H9 (cell line): ENCODE measurements around the gene PFN3. TPM values are rescaled to one million over a fixed set of nuclear protein-coding genes. Genes with fewer than 3 reads are reported as not detected.

Source experiments
- DNase-seq: peaks from one replicate; pipeline ENCODE4 v3.0.0-alpha.2; 2017
- H2AFZ ChIP-seq: one replicate; pipeline ENCODE4 v1.6.1; 2013; ENCODE audit warnings: mild to moderate bottlenecking, low read length, control low read depth, moderate library complexity
- H2AK5ac ChIP-seq: 2 replicates; pipeline ENCODE4 v1.6.1; 2013; ENCODE audit warnings: low read length, control low read depth, mixed read lengths; ENCODE audit not compliant: insufficient read length
- H2BK120ac ChIP-seq: one replicate; pipeline ENCODE4 v1.6.1; 2013; ENCODE audit warnings: low read depth, mild to moderate bottlenecking, low read length, control low read depth, inconsistent platforms; ENCODE audit not compliant: poor library complexity, severe bottlenecking
- H2BK12ac ChIP-seq: 2 replicates; pipeline ENCODE4 v1.6.1; 2013; ENCODE audit warnings: low read length, control low read depth, mixed read lengths, low read depth; ENCODE audit not compliant: insufficient read length
- H2BK15ac ChIP-seq: 2 replicates; pipeline ENCODE4 v1.6.1; 2013; ENCODE audit warnings: low read depth, low read length, control low read depth
- H2BK20ac ChIP-seq: one replicate; pipeline ENCODE4 v1.6.1; 2013; ENCODE audit warnings: low read depth, mild to moderate bottlenecking, low read length, control low read depth, inconsistent platforms; ENCODE audit not compliant: poor library complexity, severe bottlenecking
- H2BK5ac ChIP-seq: 2 replicates; pipeline ENCODE4 v1.6.1; 2013; ENCODE audit warnings: low read length, control low read depth, mixed read lengths; ENCODE audit not compliant: insufficient read length
- H3K14ac ChIP-seq: 2 replicates; pipeline ENCODE4 v1.6.1; 2013; ENCODE audit warnings: low read length, control low read depth; ENCODE audit not compliant: insufficient read depth
- H3K18ac ChIP-seq: 2 replicates; pipeline ENCODE4 v1.6.1; 2013; ENCODE audit warnings: low read depth, mild to moderate bottlenecking, mixed read lengths, low read length, control low read depth; ENCODE audit not compliant: insufficient read length
- H3K23ac ChIP-seq: 2 replicates; pipeline ENCODE4 v1.6.1; 2013; ENCODE audit warnings: low read length, control low read depth, mixed read lengths, low read depth; ENCODE audit not compliant: insufficient read length
- H3K23me2 ChIP-seq: 2 replicates; pipeline ENCODE4 v1.6.1; 2013; ENCODE audit warnings: low read depth, mild to moderate bottlenecking, mixed read lengths, low read length, control low read depth; ENCODE audit not compliant: insufficient read length, poor library complexity, severe bottlenecking
- H3K27ac ChIP-seq: 2 replicates; pipeline ENCODE4 v1.5.1; 2013; ENCODE audit warnings: low read length, control low read depth, mixed read lengths, low read depth; ENCODE audit not compliant: insufficient read length
- H3K27me3 ChIP-seq: 2 replicates; pipeline ENCODE4 v1.6.1; 2013; ENCODE audit warnings: low read length, control low read depth, inconsistent platforms; ENCODE audit not compliant: insufficient read depth
- H3K4ac ChIP-seq: 2 replicates; pipeline ENCODE4 v1.6.1; 2013; ENCODE audit warnings: low read depth, mild to moderate bottlenecking, control low read depth, inconsistent platforms, low read length, moderate library complexity
- H3K4me1 ChIP-seq: 2 replicates; pipeline ENCODE4 v1.6.1; 2013; ENCODE audit warnings: low read length, control low read depth, inconsistent platforms; ENCODE audit not compliant: insufficient read depth
- H3K4me2 ChIP-seq: 2 replicates; pipeline ENCODE4 v1.6.1; 2013; ENCODE audit warnings: low read length, control low read depth, mixed read lengths; ENCODE audit not compliant: insufficient read length, insufficient read depth
- H3K56ac ChIP-seq: 2 replicates; pipeline ENCODE4 v1.6.1; 2013; ENCODE audit warnings: low read depth, mild to moderate bottlenecking, mixed read lengths, low read length, control low read depth; ENCODE audit not compliant: insufficient read length
- H3K79me1 ChIP-seq: 2 replicates; pipeline ENCODE4 v1.6.1; 2013; ENCODE audit warnings: low read depth, mild to moderate bottlenecking, moderate library complexity, low read length, control low read depth, inconsistent platforms; ENCODE audit not compliant: insufficient read depth, poor library complexity, severe bottlenecking
- H3K79me2 ChIP-seq: 2 replicates; pipeline ENCODE4 v1.6.1; 2013; ENCODE audit warnings: low read length, control low read depth, inconsistent platforms; ENCODE audit not compliant: insufficient read depth
- H3K9ac ChIP-seq: 2 replicates; pipeline ENCODE4 v1.6.1; 2013; ENCODE audit warnings: low read length, control low read depth, mixed read lengths; ENCODE audit not compliant: insufficient read length; ENCODE audit errors: extremely low read depth
- H3K9me3 ChIP-seq: one replicate; pipeline ENCODE4 v1.6.1; 2013; ENCODE audit warnings: low read depth, low read length, inconsistent platforms; ENCODE audit not compliant: control insufficient read depth
- H3T11ph ChIP-seq: one replicate; pipeline ENCODE4 v1.6.1; 2013; ENCODE audit warnings: mild to moderate bottlenecking, low read length, control low read depth, inconsistent platforms
- H4K20me1 ChIP-seq: one replicate; pipeline ENCODE4 v1.6.1; 2013; ENCODE audit not compliant: control insufficient read depth, insufficient read length, insufficient read depth
- H4K5ac ChIP-seq: 2 replicates; pipeline ENCODE4 v1.6.1; 2013; ENCODE audit warnings: low read depth, mild to moderate bottlenecking, mixed read lengths, low read length, control low read depth; ENCODE audit not compliant: insufficient read length
- H4K8ac ChIP-seq: replicated peaks from 2 replicates; pipeline ENCODE4 v1.6.1; 2013; ENCODE audit warnings: low read length, control low read depth, mixed read lengths, low read depth; ENCODE audit not compliant: insufficient read length
- H4K91ac ChIP-seq: 2 replicates; pipeline ENCODE4 v1.6.1; 2013; ENCODE audit warnings: low read depth, mild to moderate bottlenecking, moderate library complexity, mixed read lengths, low read length, control low read depth; ENCODE audit not compliant: insufficient read length
- H3K27ac Mint-ChIP-seq, 3 experiments: 2 replicates in 2 of 3; 3 replicates in 1 of 3; pipeline ENCODE4 v1.8.0; 2020 to 2021; ENCODE audit warnings: mixed read lengths in 3 of 3, mild to moderate bottlenecking in 1 of 3, moderate library complexity in 1 of 3
- H3K27me3 Mint-ChIP-seq: 2 replicates; pipeline ENCODE4 v1.8.0; 2021; ENCODE audit warnings: low read depth, mild to moderate bottlenecking, moderate library complexity, mixed read lengths
- H3K36me3 Mint-ChIP-seq, 3 experiments: 2 replicates in 2 of 3; 3 replicates in 1 of 3; pipeline ENCODE4 v1.8.0; 2020 to 2021; ENCODE audit warnings: low read depth in 3 of 3, mixed read lengths in 3 of 3; ENCODE audit not compliant: insufficient read depth in 1 of 3
- H3K4me1 Mint-ChIP-seq, 2 experiments: 2 replicates each; pipeline ENCODE4 v1.8.0; 2020; ENCODE audit warnings: mixed read lengths in 2 of 2
- H3K4me3 Mint-ChIP-seq, 2 experiments: 2 replicates in 1 of 2; 3 replicates in 1 of 2; pipeline ENCODE4 v1.8.0; 2020 to 2021; ENCODE audit warnings: mild to moderate bottlenecking in 2 of 2, mixed read lengths in 2 of 2, moderate library complexity in 1 of 2
- H3K9me3 Mint-ChIP-seq, 2 experiments: 2 replicates in 1 of 2; 3 replicates in 1 of 2; pipeline ENCODE4 v1.8.0; 2020; ENCODE audit warnings: mild to moderate bottlenecking in 2 of 2, mixed read lengths in 2 of 2, moderate library complexity in 1 of 2
- WGBS: extraction: QIAGEN DNeasy Blood & Tissue Kit; methylation state at CpG from one replicate; pipeline ENCODE4 v1.1.7; 2013; ENCODE audit warnings: missing lambda C conversion rate, low lambda C conversion rate, mixed read lengths; ENCODE audit not compliant: insufficient read length; ENCODE audit errors: extremely low coverage; 5-methylcytosine and 5-hydroxymethylcytosine counted together
- total RNA-seq: library from RNA; stranded (reverse); gene quantifications from 2 replicates; pipeline ENCODE4 v1.2.1, GENCODE V29; 2021
- TF ChIP-seq, protein P1 (sequence below): fragments of 200-600 bp; sonication (generic); conservative IDR thresholded peaks from 3 replicates; pipeline ENCODE4 v1.8.0; 2021; ENCODE audit warnings: antibody characterized with exemption, mild to moderate bottlenecking

PFN3 gene
- total RNA-seq, 1 experiment from 2014 or later, result not detected

DNA sequence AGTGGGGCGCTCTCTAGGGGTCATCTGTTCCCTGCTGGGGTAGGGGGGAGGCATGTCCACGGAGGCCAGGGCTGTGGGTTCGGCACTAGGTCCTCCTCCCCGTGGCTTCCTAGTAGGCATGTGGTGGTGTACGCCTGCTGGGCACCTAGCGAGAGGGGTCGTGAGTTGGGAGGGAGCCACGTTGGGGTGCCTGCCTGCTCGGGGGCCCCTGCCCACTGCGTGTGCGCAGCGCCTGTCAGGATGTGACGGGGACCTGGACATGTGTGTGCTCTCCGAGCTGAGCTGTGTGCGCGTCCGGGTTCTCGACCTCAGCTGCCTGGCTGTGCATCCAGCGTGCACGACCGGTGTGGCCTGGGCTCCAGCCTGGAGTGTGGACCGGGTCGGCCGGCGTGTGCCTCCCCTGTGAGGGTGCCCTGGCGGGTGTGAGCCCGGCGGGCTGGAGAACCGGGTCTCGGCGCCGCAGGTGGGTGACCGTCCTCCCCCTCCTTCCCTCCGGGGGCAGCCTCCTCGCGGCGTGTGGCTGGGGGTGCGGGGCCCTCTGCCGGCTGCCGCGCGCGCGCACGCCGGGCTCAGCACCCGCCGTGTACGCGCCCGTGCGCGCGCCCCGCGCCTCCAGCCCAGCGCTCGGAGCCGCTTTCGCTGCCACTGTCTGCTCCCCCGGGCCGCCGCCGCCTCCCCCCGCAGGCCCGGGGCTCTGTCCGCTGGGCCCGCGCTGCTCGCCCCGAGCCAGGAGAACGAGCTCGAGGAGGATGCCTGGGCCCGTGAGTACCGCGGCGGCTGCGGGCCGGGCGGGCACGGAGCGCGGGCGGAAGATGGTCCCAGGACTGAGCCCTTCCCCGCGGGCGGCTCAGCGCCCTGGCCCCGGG, 46.0 kb upstream of the PFN3 start, which contains the start of gene PRR7:
Gene PRR7, plus strand, starts transcription at position 615 of the 866 bp plus-strand sequence. CDS start 8,254 bp downstream, outside the sequence.
- Histone ChIP-seq H4K91ac (no peak within 1 kb of the TSS), H3K18ac (peak within 1 kb of the TSS; percentile 80), H3K56ac (no peak within 1 kb of the TSS), H3K14ac (peak within 1 kb of the TSS; percentile 81), H4K20me1 (no peaks in the 10 kb centered on the region), H3K9me3 (no peaks in the 10 kb centered on the region), H3K9ac (peak within 1 kb of the TSS; percentile 47), H3K79me2 (no peaks in the 10 kb centered on the region), H2BK20ac (no peak within 1 kb of the TSS), H3K4me1 (no peaks in the 10 kb centered on the region; the same call in 1 of the 2 replicates), H2BK12ac (no peak within 1 kb of the TSS), H4K5ac (peak within 1 kb of the TSS; percentile 29), H3K23ac (no peak within 1 kb of the TSS), H3K27me3 (no peaks in the 10 kb centered on the region; the same call in 1 of the 2 replicates), H3T11ph (no peak within 1 kb of the TSS), H2BK5ac (no peak within 1 kb of the TSS), H2BK15ac (no peak within 1 kb of the TSS), H4K8ac (no peak within 1 kb of the TSS), H3K79me1 (no peaks in the 10 kb centered on the region), H2AK5ac (no peak within 1 kb of the TSS), H2BK120ac (no peak within 1 kb of the TSS), H3K23me2 (peaks cover 7% of the 10 kb centered on the region), H3K4me2 (peak within 1 kb of the TSS; percentile 73), H2AFZ (no peak within 1 kb of the TSS), H3K27ac (no peak within 1 kb of the TSS), H3K4ac (no peak within 1 kb of the TSS; the same call in 1 of the 2 replicates)
- Mint-ChIP-seq H3K9me3 (no peaks in the 10 kb centered on the region), H3K36me3 (peaks cover 3 to 14% (median 4%) of the 10 kb centered on the region in 3 experiments), H3K4me3 (peak within 1 kb of the TSS; percentile 65 to 79), H3K27me3 (peaks cover 30% of the 10 kb centered on the region), H3K4me1 (peaks cover 40 to 46% of the 10 kb centered on the region in 2 experiments), H3K27ac (peak within 1 kb of the TSS in 2 of 3 experiments; percentile 36 to 85; a peak in 4 of 7 replicates)
- DNase-seq, result peak; percentile 61
- TF ChIP-seq, protein P1, sequence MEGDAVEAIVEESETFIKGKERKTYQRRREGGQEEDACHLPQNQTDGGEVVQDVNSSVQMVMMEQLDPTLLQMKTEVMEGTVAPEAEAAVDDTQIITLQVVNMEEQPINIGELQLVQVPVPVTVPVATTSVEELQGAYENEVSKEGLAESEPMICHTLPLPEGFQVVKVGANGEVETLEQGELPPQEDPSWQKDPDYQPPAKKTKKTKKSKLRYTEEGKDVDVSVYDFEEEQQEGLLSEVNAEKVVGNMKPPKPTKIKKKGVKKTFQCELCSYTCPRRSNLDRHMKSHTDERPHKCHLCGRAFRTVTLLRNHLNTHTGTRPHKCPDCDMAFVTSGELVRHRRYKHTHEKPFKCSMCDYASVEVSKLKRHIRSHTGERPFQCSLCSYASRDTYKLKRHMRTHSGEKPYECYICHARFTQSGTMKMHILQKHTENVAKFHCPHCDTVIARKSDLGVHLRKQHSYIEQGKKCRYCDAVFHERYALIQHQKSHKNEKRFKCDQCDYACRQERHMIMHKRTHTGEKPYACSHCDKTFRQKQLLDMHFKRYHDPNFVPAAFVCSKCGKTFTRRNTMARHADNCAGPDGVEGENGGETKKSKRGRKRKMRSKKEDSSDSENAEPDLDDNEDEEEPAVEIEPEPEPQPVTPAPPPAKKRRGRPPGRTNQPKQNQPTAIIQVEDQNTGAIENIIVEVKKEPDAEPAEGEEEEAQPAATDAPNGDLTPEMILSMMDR, result no peak
- WGBS, result no CpG with 5 or more reads among the region's 89 CpGs
